GM12864 (cell line): ENCODE data around the gene KANSL1.

ENCODE experiments used
- DNase-seq: peaks from one replicate; pipeline ENCODE4 v3.0.0-alpha.2; 2011; ENCODE audit warnings: low read depth
- H3K4me3 ChIP-seq: 2 replicates; pipeline ENCODE4 v1.5.1; 2011; ENCODE audit warnings: mild to moderate bottlenecking, low read depth, low read length, control low read depth
- CTCF ChIP-seq: IDR thresholded peaks from 2 replicates; pipeline ENCODE4 v1.5.1; 2011; ENCODE audit warnings: low read depth, mild to moderate bottlenecking, moderate library complexity, low read length, control low read depth, inconsistent platforms; ENCODE audit errors: missing control alignments

KANSL1 gene

GRCh38 chr17:46136820-46137219 is 56.4 kb downstream of the KANSL1 start:
- TF ChIP-seq CTCF, result no peak
- no peak overlapping the region for H3K4me3 ChIP-seq
- no peak for DNase-seq

GRCh38 chr17:46135879-46136563 is 57.2 kb downstream of the KANSL1 start:
- no peak for DNase-seq
- H3K4me3 ChIP-seq, result no peak overlapping the region
- no peak for TF ChIP-seq CTCF

GRCh38 chr17:46135126-46135812 is 58.0 kb downstream of the KANSL1 start:
- no peak for DNase-seq
- no peak overlapping the region for H3K4me3 ChIP-seq
- TF ChIP-seq CTCF, result no peak

GRCh38 chr17:46129302-46129701 is 63.9 kb downstream of the KANSL1 start:
- no peak for DNase-seq
- H3K4me3 ChIP-seq, result no peak overlapping the region
- TF ChIP-seq CTCF, result no peak

GRCh38 chr17:46128453-46128852 is 64.8 kb downstream of the KANSL1 start:
- H3K4me3 ChIP-seq, result no peak overlapping the region
- no peak for TF ChIP-seq CTCF
- no peak for DNase-seq

- no peak for TF ChIP-seq CTCF
- DNase-seq, result no peak
- H3K4me3 ChIP-seq, result no peak overlapping the region
Observed at GRCh38 chr17:46127524-46127923, 65.7 kb downstream of the KANSL1 start.

GRCh38 chr17:46126840-46127239 is 66.4 kb downstream of the KANSL1 start:
- H3K4me3 ChIP-seq, result no peak overlapping the region
- no peak for TF ChIP-seq CTCF
- no peak for DNase-seq
